IMR-90 (cell line): ENCODE data around the gene PRCP. TPM values are rescaled to one million over a fixed set of nuclear protein-coding genes. Genes with fewer than 3 reads are reported as not detected.

Experiments used
- ATAC-seq: fragments of 200-7000 bp; cut with Tn5 transposase; 2 replicates; pipeline ENCODE4 v1.9.1; 2020; ENCODE audit warnings: low read depth, mild to moderate bottlenecking, moderate library complexity
- BruUV-seq: library from RNA; stranded (reverse); fragments of 400-500 nt; replicated peaks from 2 replicates; lab custom pipeline; 2021; lab: Mats Ljungman, UMichigan
- CTCF ChIA-PET: fragments of 300-600 bp; formaldehyde crosslinking; extraction: SDS; loops from one replicate; lab custom pipeline; 2021; ENCODE audit warnings: antibody characterized with exemption; lab: Yijun Ruan, JAX
- POLR2A ChIA-PET: fragments of 300-600 bp; sonication (Branson Sonifier 250); formaldehyde crosslinking; loops from one replicate; lab custom pipeline; 2022; ENCODE audit warnings: antibody characterized with exemption; ENCODE audit not compliant: unreplicated experiment; lab: Charles Lee
- DNase-seq: peaks from one replicate; pipeline ENCODE4 v3.0.0; 2013
- H2AFZ ChIP-seq: replicated peaks from 2 replicates; pipeline ENCODE3; 2013; ENCODE audit warnings: low read length, mild to moderate bottlenecking; ENCODE audit not compliant: poor library complexity
- H2AK5ac ChIP-seq: 2 replicates; pipeline ENCODE4 v1.6.1; 2013; ENCODE audit warnings: low read depth, low read length, inconsistent platforms
- H2AK9ac ChIP-seq: replicated peaks from 2 replicates; pipeline ENCODE3; 2013; ENCODE audit warnings: mild to moderate bottlenecking, low read depth, low read length, moderate library complexity; ENCODE audit not compliant: poor library complexity
- H2BK120ac ChIP-seq: 2 replicates; pipeline ENCODE4 v1.6.1; 2013; ENCODE audit warnings: low read depth, low read length, inconsistent platforms
- H2BK15ac ChIP-seq: 3 replicates; pipeline ENCODE4 v1.6.1; 2013; ENCODE audit warnings: low read depth, low read length, inconsistent platforms
- H2BK20ac ChIP-seq: 2 replicates; pipeline ENCODE4 v1.6.1; 2013; ENCODE audit warnings: low read depth, mild to moderate bottlenecking, inconsistent platforms, low read length, moderate library complexity
- H2BK5ac ChIP-seq: 2 replicates; pipeline ENCODE4 v1.6.1; 2013; ENCODE audit warnings: mild to moderate bottlenecking, low read depth, low read length, inconsistent platforms; ENCODE audit not compliant: poor library complexity, severe bottlenecking
- H3K14ac ChIP-seq: replicated peaks from 2 replicates; pipeline ENCODE4 v1.6.1; 2013; ENCODE audit warnings: low read depth, low read length, inconsistent platforms
- H3K18ac ChIP-seq: 2 replicates; pipeline ENCODE4 v1.6.1; 2013; ENCODE audit warnings: low read depth, low read length, control low read depth
- H3K23ac ChIP-seq: 2 replicates; pipeline ENCODE4 v1.6.1; 2013; ENCODE audit warnings: low read depth, low read length, inconsistent platforms
- H3K27ac ChIP-seq: 2 replicates; pipeline ENCODE4 v1.5.1; 2013; ENCODE audit warnings: mild to moderate bottlenecking, control low read depth, low read length; ENCODE audit not compliant: insufficient read depth
- H3K27me3 ChIP-seq: 2 replicates; pipeline ENCODE4 v1.6.1; 2013; ENCODE audit warnings: low read length; ENCODE audit not compliant: control insufficient read depth, insufficient read depth
- H3K36me3 ChIP-seq: 2 replicates; pipeline ENCODE4 v1.6.1; 2013; ENCODE audit warnings: low read length, mixed read lengths; ENCODE audit not compliant: control insufficient read depth, insufficient read depth
- H3K4ac ChIP-seq: 2 replicates; pipeline ENCODE4 v1.6.1; 2013; ENCODE audit warnings: low read depth, low read length, inconsistent platforms
- H3K4me1 ChIP-seq: 2 replicates; pipeline ENCODE4 v1.6.1; 2013; ENCODE audit warnings: low read length, mixed read lengths; ENCODE audit not compliant: control insufficient read depth, insufficient read depth
- H3K4me2 ChIP-seq: 2 replicates; pipeline ENCODE4 v1.6.1; 2013; ENCODE audit warnings: low read depth, mild to moderate bottlenecking, control low read depth, low read length, moderate library complexity
- H3K4me3 ChIP-seq: 2 replicates; pipeline ENCODE4 v1.5.1; 2013; ENCODE audit warnings: low read depth, mild to moderate bottlenecking, control low read depth, low read length, moderate library complexity; ENCODE audit not compliant: insufficient read depth
- H3K56ac ChIP-seq: 2 replicates; pipeline ENCODE4 v1.6.1; 2013; ENCODE audit warnings: low read length, inconsistent platforms; ENCODE audit not compliant: insufficient read depth; ENCODE audit errors: extremely low read depth
- H3K79me1 ChIP-seq, 2 experiments: 2 replicates each; pipeline ENCODE4 v1.6.1; 2013; ENCODE audit warnings: low read length in 2 of 2, inconsistent platforms in 1 of 2, low read depth in 1 of 2
- H3K9ac ChIP-seq: 2 replicates; pipeline ENCODE4 v1.6.1; 2013; ENCODE audit warnings: low read depth, low read length, control low read depth
- H3K9me1 ChIP-seq: 2 replicates; pipeline ENCODE4 v1.6.1; 2013; ENCODE audit warnings: low read length, inconsistent platforms; ENCODE audit not compliant: insufficient read depth
- H3K9me3 ChIP-seq: 2 replicates; pipeline ENCODE4 v1.6.1; 2013; ENCODE audit warnings: low read length; ENCODE audit not compliant: control insufficient read depth, insufficient read depth
- H4K20me1 ChIP-seq: 2 replicates; pipeline ENCODE4 v1.6.1; 2013; ENCODE audit warnings: low read length, inconsistent platforms; ENCODE audit not compliant: insufficient read depth
- H4K5ac ChIP-seq: 2 replicates; pipeline ENCODE4 v1.6.1; 2013; ENCODE audit warnings: mild to moderate bottlenecking, low read depth, low read length, control low read depth
- H4K8ac ChIP-seq, 2 experiments: 2 replicates each; pipeline ENCODE4 v1.6.1; 2013; ENCODE audit warnings: low read depth in 2 of 2, low read length in 2 of 2, control low read depth in 1 of 2, inconsistent platforms in 1 of 2
- H4K91ac ChIP-seq: 2 replicates; pipeline ENCODE4 v1.6.1; 2013; ENCODE audit warnings: low read depth, low read length, inconsistent platforms; ENCODE audit not compliant: insufficient read depth
- CEBPB ChIP-seq: IDR thresholded peaks from 2 replicates; pipeline ENCODE4 v1.6.1; 2012; ENCODE audit warnings: low read depth, low read length, improper control_type of control experiment
- MAFK ChIP-seq: IDR thresholded peaks from 2 replicates; pipeline ENCODE4 v1.6.1; 2012; ENCODE audit warnings: low read depth, low read length, improper control_type of control experiment
- MAZ ChIP-seq: IDR thresholded peaks from 2 replicates; pipeline ENCODE4 v1.6.1; 2012; ENCODE audit warnings: low read depth, mild to moderate bottlenecking, low read length, improper control_type of control experiment, moderate library complexity, borderline replicate concordance
- MXI1 ChIP-seq: IDR thresholded peaks from 2 replicates; pipeline ENCODE4 v1.6.1; 2012; ENCODE audit warnings: low read depth, mild to moderate bottlenecking, low read length, moderate library complexity, borderline replicate concordance
- RAD21 ChIP-seq: IDR thresholded peaks from 2 replicates; pipeline ENCODE4 v1.6.1; 2012; ENCODE audit warnings: low read length, improper control_type of control experiment
- SMC3 ChIP-seq: fragments of 150-350 bp; IDR thresholded peaks from 2 replicates; pipeline ENCODE4 v1.6.1; 2016; ENCODE audit warnings: low read depth, mild to moderate bottlenecking, antibody characterized with exemption, low read length, moderate library complexity
- WGBS, 2 experiments: methylation state at CpG; one replicate each; pipeline versions ENCODE4 v1.1.5 to v1.1.7; 2013; ENCODE audit warnings: missing lambda C conversion rate in 2 of 2; ENCODE audit not compliant: insufficient read length in 1 of 2; ENCODE audit errors: extremely low coverage in 2 of 2; 5-methylcytosine and 5-hydroxymethylcytosine counted together
- dilution Hi-C: fragments of 300-500 bp; cut with HindIII; formaldehyde crosslinking; loops from one replicate; pipeline ENCODE4 v1.14.3; 2018; ENCODE audit warnings: low sequenced_read_pairs; ENCODE audit not compliant: unreplicated experiment
- in situ Hi-C: fragments of 300-500 bp; cut with MboI; formaldehyde crosslinking; loops from 3 replicates; pipeline ENCODE4 v1.14.3; 2019; ENCODE audit warnings: low sequenced_read_pairs, inconsistent platforms, mixed read lengths
- intact Hi-C: fragments of 100-400 bp; cut with micrococcal nuclease; formaldehyde crosslinking; loops from 2 replicates; pipeline ENCODE4 v1.10.0; 2022
- polyA plus RNA-seq, 3 experiments: library from polyadenylated mRNA; depleted of rRNA; stranded (reverse); fragments of >200 nt; gene quantifications; 2 replicates each; pipeline ENCODE4 v1.2.3, GENCODE V29; 2012; ENCODE audit warnings: low replicate concordance in 1 of 3
- total RNA-seq: library from RNA; depleted of rRNA; stranded (reverse); fragments of >200 nt; gene quantifications from 2 replicates; pipeline ENCODE4 v1.2.3, GENCODE V29; 2012
- TF ChIP-seq, protein P1 (sequence below): conservative IDR thresholded peaks from 2 replicates; pipeline ENCODE4 v1.5.1; 2012; ENCODE audit warnings: mild to moderate bottlenecking, low read depth, low read length, improper control_type of control experiment

Gene PRCP
- total and polyA plus RNA-seq, 2 of the 4 experiments (the other 2 are of a cell fraction) = 31.7 to 64.9 TPM

DNA sequence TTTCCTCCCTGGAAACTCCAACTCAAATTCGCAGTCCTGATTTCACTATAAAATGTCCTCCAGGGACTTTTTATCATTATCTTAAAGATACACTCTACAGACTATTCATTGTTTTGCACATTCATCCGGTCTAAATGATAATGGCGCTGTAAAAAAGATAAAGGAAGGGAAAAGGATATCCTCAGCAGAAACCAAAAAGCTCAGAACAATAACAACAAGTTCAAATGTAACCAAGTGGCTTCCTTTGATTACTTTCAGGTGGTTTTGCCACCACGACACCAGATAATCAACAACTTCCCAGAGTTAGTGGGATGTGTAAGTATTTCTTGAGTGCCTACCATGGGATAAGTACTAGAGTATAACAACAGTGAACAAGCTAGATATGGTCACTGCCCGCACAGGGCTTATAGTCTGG is 26.3 kb downstream of the PRCP start:
- H4K5ac ChIP-seq = no peak overlapping the region
- H2AK5ac ChIP-seq = no peak overlapping the region
- no peaks in the 10 kb centered on the region for H3K36me3 ChIP-seq
- dilution Hi-C loops = no loop called here
- H3K14ac ChIP-seq = no peak overlapping the region
- POLR2A ChIA-PET = no interaction called here
- no peak for DNase-seq
- no peak overlapping the region for H3K4me3 ChIP-seq
- H2BK20ac ChIP-seq = no peak overlapping the region
- no peak overlapping the region for H4K8ac ChIP-seq
- H4K91ac ChIP-seq = no peak overlapping the region
- no peaks in the 10 kb centered on the region for H3K27me3 ChIP-seq
- ATAC-seq = no peak
- BruUV-seq = no TSS peak
- no peak overlapping the region for H2AFZ ChIP-seq
- H3K27ac ChIP-seq = no peak overlapping the region
- H3K56ac ChIP-seq = no peak overlapping the region
- H3K9me3 ChIP-seq = no peaks in the 10 kb centered on the region
- intact Hi-C loops = no loop called here
- H3K4me1 ChIP-seq = no peaks in the 10 kb centered on the region
- in situ Hi-C loops = no loop called here
- H2BK5ac ChIP-seq = no peak overlapping the region
- no peak overlapping the region for H3K9ac ChIP-seq
- H2AK9ac ChIP-seq = no peak overlapping the region
- WGBS, 2 experiments = 100% methylated on average over 1 of the region's 5 CpGs; no CpG with 5 or more reads in 1 of the 2 experiments
- no peak overlapping the region for H2BK120ac ChIP-seq
- H3K79me1 ChIP-seq = 0 out of 4 replicates have a peak, but pooled peaks cover 0 to 6% of the 10 kb centered on the region in 2 experiments
- no peak overlapping the region for H3K4ac ChIP-seq
- CTCF ChIA-PET = no interaction called here
- no peak overlapping the region for H3K4me2 ChIP-seq
- no peaks in the 10 kb centered on the region for H4K20me1 ChIP-seq
- TF ChIP-seq CEBPB (no peak), SMC3 (no peak), MXI1 (no peak), MAFK (no peak), MAZ (no peak), RAD21 (no peak)
- TF ChIP-seq, protein P1, sequence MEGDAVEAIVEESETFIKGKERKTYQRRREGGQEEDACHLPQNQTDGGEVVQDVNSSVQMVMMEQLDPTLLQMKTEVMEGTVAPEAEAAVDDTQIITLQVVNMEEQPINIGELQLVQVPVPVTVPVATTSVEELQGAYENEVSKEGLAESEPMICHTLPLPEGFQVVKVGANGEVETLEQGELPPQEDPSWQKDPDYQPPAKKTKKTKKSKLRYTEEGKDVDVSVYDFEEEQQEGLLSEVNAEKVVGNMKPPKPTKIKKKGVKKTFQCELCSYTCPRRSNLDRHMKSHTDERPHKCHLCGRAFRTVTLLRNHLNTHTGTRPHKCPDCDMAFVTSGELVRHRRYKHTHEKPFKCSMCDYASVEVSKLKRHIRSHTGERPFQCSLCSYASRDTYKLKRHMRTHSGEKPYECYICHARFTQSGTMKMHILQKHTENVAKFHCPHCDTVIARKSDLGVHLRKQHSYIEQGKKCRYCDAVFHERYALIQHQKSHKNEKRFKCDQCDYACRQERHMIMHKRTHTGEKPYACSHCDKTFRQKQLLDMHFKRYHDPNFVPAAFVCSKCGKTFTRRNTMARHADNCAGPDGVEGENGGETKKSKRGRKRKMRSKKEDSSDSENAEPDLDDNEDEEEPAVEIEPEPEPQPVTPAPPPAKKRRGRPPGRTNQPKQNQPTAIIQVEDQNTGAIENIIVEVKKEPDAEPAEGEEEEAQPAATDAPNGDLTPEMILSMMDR = no peak
- H2BK15ac ChIP-seq = no peak overlapping the region
- no peak overlapping the region for H3K18ac ChIP-seq
- no peaks in the 10 kb centered on the region; the same call in 1 of the 2 replicates for H3K9me1 ChIP-seq
- no peak overlapping the region for H3K23ac ChIP-seq
